GM12878 (cell line): ENCODE data around the gene ACAP1. TPM values are rescaled to one million over a fixed set of nuclear protein-coding genes. Genes with fewer than 3 reads are reported as not detected.

Experiments
- ATAC-seq: fragments of 200-7000 bp; cut with Tn5 transposase; 3 replicates; pipeline ENCODE4 v1.9.1; 2020; ENCODE audit warnings: mild to moderate bottlenecking, moderate library complexity
- BruUV-seq: library from RNA; stranded (reverse); fragments of 400-500 nt; replicated peaks from 2 replicates; lab custom pipeline; 2021; lab: Mats Ljungman, UMichigan
- CTCF ChIA-PET: fragments of 300-600 bp; sonication (Branson Sonifier 250); formaldehyde crosslinking; extraction: SDS; loops from one replicate; lab custom pipeline; 2021; ENCODE audit warnings: inconsistent platforms; lab: Yijun Ruan, JAX
- POLR2A ChIA-PET: fragments of 350-600 bp; formaldehyde crosslinking; extraction: SDS; loops from one replicate; lab custom pipeline; 2021; ENCODE audit warnings: inconsistent platforms; lab: Charles Lee
- RAD21 ChIA-PET: fragments of 300-600 bp; sonication (Branson Sonifier 250); formaldehyde crosslinking; loops from one replicate; lab custom pipeline; 2023; ENCODE audit warnings: antibody characterized with exemption; ENCODE audit not compliant: unreplicated experiment; lab: Charles Lee
- SMC1A ChIA-PET: fragments of 300-600 bp; sonication (Branson Sonifier 250); formaldehyde crosslinking; loops from one replicate; lab custom pipeline; 2023; ENCODE audit not compliant: unreplicated experiment, uncharacterized antibody; lab: Charles Lee
- DNase-seq: peaks from one replicate; pipeline ENCODE4 v3.0.0-alpha.2; 2011; ENCODE audit warnings: low read depth, low spot score
- FAIRE-seq: peaks from 3 replicates; lab custom pipeline; 2011; peaks lifted over from hg19 to GRCh38; lab: Jason Lieb, UNC
- H2AFZ ChIP-seq: 2 replicates; pipeline ENCODE4 v1.6.0; 2011; ENCODE audit warnings: low read depth, low read length, control low read depth; ENCODE audit not compliant: control insufficient read depth
- H3K27ac ChIP-seq: 2 replicates; pipeline ENCODE4 v1.5.1; 2011; ENCODE audit warnings: control low read depth; ENCODE audit not compliant: control insufficient read depth, insufficient read depth
- H3K27me3 ChIP-seq, 2 experiments: replicated peaks in 1 of 2; 2 replicates each; pipeline versions ENCODE4 v1.6.0 to v1.6.1; 2011; ENCODE audit warnings: low read length in 1 of 2; ENCODE audit not compliant: control insufficient read depth in 2 of 2, insufficient read depth in 2 of 2
- H3K36me3 ChIP-seq, 2 experiments: 2 replicates each; pipeline ENCODE4 v1.5.1; 2011; ENCODE audit warnings: low read length in 1 of 2; ENCODE audit not compliant: control insufficient read depth in 2 of 2, insufficient read depth in 2 of 2
- H3K4me1 ChIP-seq: 2 replicates; pipeline ENCODE4 v1.6.1; 2011; ENCODE audit warnings: mild to moderate bottlenecking, low read length, moderate library complexity, mixed read lengths; ENCODE audit not compliant: control insufficient read depth, insufficient read depth
- H3K4me2 ChIP-seq: 2 replicates; pipeline ENCODE4 v1.6.0; 2011; ENCODE audit warnings: control low read depth; ENCODE audit not compliant: control insufficient read depth, insufficient read depth
- H3K4me3 ChIP-seq: fragments of 200-600 bp; sonication (generic); 2 replicates; pipeline ENCODE4 v1.5.1; 2016
- H3K79me2 ChIP-seq: 2 replicates; pipeline ENCODE4 v1.6.0; 2011; ENCODE audit warnings: low read length; ENCODE audit not compliant: control insufficient read depth, insufficient read depth
- H3K9ac ChIP-seq: 2 replicates; pipeline ENCODE4 v1.8.0; 2011; ENCODE audit warnings: low read length, control low read depth, mixed read lengths; ENCODE audit not compliant: control insufficient read depth, insufficient read depth
- H3K9me3 ChIP-seq: replicated peaks from 3 replicates; pipeline ENCODE4 v1.5.1; 2011; ENCODE audit warnings: mild to moderate bottlenecking, low read length; ENCODE audit not compliant: control insufficient read depth, insufficient read depth
- H4K20me1 ChIP-seq: 2 replicates; pipeline ENCODE4 v1.6.0; 2011; ENCODE audit not compliant: control insufficient read depth, insufficient read depth
- CBFB ChIP-seq: IDR thresholded peaks from 2 replicates; pipeline ENCODE4 v1.6.1; 2016; ENCODE audit warnings: antibody characterized with exemption, low read depth
- CHD2 ChIP-seq: IDR thresholded peaks from 2 replicates; pipeline ENCODE4 v1.6.1; 2011; ENCODE audit warnings: low read depth, low read length, improper control_type of control experiment, borderline replicate concordance
- CHD4 ChIP-seq: fragments of 200-600 bp; sonication (generic); IDR thresholded peaks from 2 replicates; pipeline ENCODE4 v1.6.1; 2016; ENCODE audit warnings: mild to moderate bottlenecking
- GATAD2B ChIP-seq: fragments of 450-650 bp; conservative IDR thresholded peaks from 2 replicates; pipeline ENCODE4 v1.6.1; 2017; ENCODE audit warnings: low read depth, mild to moderate bottlenecking, moderate library complexity
- KLF5 ChIP-seq: fragments of 450-650 bp; IDR thresholded peaks from 2 replicates; pipeline ENCODE4 v1.6.1; 2014; ENCODE audit warnings: mild to moderate bottlenecking; ENCODE audit not compliant: partially characterized antibody
- LARP7 ChIP-seq: fragments of 450-650 bp; IDR thresholded peaks from 2 replicates; pipeline ENCODE4 v1.6.1; 2017; ENCODE audit warnings: mild to moderate bottlenecking
- MEF2B ChIP-seq: fragments of 450-650 bp; IDR thresholded peaks from 2 replicates; pipeline ENCODE4 v1.6.1; 2018; ENCODE audit warnings: mild to moderate bottlenecking, moderate library complexity; ENCODE audit not compliant: partially characterized antibody, poor library complexity, severe bottlenecking
- MLLT1 ChIP-seq: fragments of 450-650 bp; IDR thresholded peaks from 2 replicates; pipeline ENCODE4 v1.6.1; 2016; ENCODE audit warnings: mild to moderate bottlenecking
- NR2F1 ChIP-seq: fragments of 450-650 bp; conservative IDR thresholded peaks from 2 replicates; pipeline ENCODE4 v1.6.1; 2017; ENCODE audit warnings: mild to moderate bottlenecking
- POLR2AphosphoS2 ChIP-seq: IDR thresholded peaks from 2 replicates; pipeline ENCODE4 v1.6.1; 2011; ENCODE audit warnings: low read depth, mild to moderate bottlenecking, low read length, improper control_type of control experiment, moderate library complexity
- PRDM15 ChIP-seq: fragments of 450-650 bp; formaldehyde crosslinking; IDR thresholded peaks from 2 replicates; pipeline ENCODE4 v1.4.0; 2020; ENCODE audit warnings: mild to moderate bottlenecking, moderate library complexity
- SIN3A ChIP-seq: IDR thresholded peaks from 2 replicates; pipeline ENCODE4 v1.6.1; 2012; ENCODE audit warnings: low read depth, low read length, improper control_type of control experiment
- SPI1 ChIP-seq: IDR thresholded peaks from 2 replicates; pipeline ENCODE4 v1.6.1; 2011; ENCODE audit warnings: low read depth, mild to moderate bottlenecking, low read length, moderate library complexity, borderline replicate concordance; ENCODE audit not compliant: insufficient read depth
- SREBF1 ChIP-seq: IDR thresholded peaks from 2 replicates; pipeline ENCODE4 v1.6.1; 2012; ENCODE audit warnings: mild to moderate bottlenecking, low read length
- STAT1 ChIP-seq: fragments of 450-650 bp; conservative IDR thresholded peaks from 2 replicates; pipeline ENCODE4 v1.6.1; 2014; ENCODE audit warnings: antibody characterized with exemption, mild to moderate bottlenecking
- TCF3 ChIP-seq: IDR thresholded peaks from 2 replicates; pipeline ENCODE4 v1.6.1; 2012; ENCODE audit warnings: low read depth, mild to moderate bottlenecking, low read length, borderline replicate concordance; ENCODE audit not compliant: insufficient read depth
- YY1 ChIP-seq: IDR thresholded peaks from 2 replicates; pipeline ENCODE4 v1.6.1; 2011; ENCODE audit warnings: low read depth, mild to moderate bottlenecking, low read length
- ZNF207 ChIP-seq: fragments of 450-650 bp; IDR thresholded peaks from 2 replicates; pipeline ENCODE4 v1.6.1; 2014; ENCODE audit warnings: antibody characterized with exemption, mild to moderate bottlenecking, borderline replicate concordance
- ZZZ3 ChIP-seq: IDR thresholded peaks from 2 replicates; pipeline ENCODE4 v1.6.1; 2011; ENCODE audit warnings: low read depth; ENCODE audit not compliant: control insufficient read depth, insufficient read length
- WGBS: methylation state at CpG from one replicate; pipeline ENCODE4 v1.1.6; 2016; ENCODE audit warnings: low lambda C conversion rate; ENCODE audit not compliant: insufficient replicate concordance, insufficient coverage; ENCODE audit errors: missing lambda C conversion rate; 5-methylcytosine and 5-hydroxymethylcytosine counted together
- in situ Hi-C: fragments of 300-500 bp; cut with MboI; formaldehyde crosslinking; loops from 9 replicates; pipeline ENCODE4 v1.14.3; 2018; ENCODE audit warnings: mixed read lengths
- intact Hi-C: fragments of 100-400 bp; cut with micrococcal nuclease; formaldehyde crosslinking; loops from one replicate; pipeline ENCODE4 v1.14.2; 2022; ENCODE audit not compliant: unreplicated experiment
- polyA plus RNA-seq, 11 experiments: library from polyadenylated mRNA; depleted of rRNA in 4 of 11; unstranded in 6 of 11; stranded (reverse) in 5 of 11; fragments of >200 nt; fragmentation: Nextera tagmentation in 4 of 11; fragmentation: Illumina TruSeq in 1 of 11; extraction: Ambion mirVana in 4 of 11; extraction: Trizol in 1 of 11; gene quantifications; 1 replicate in 1 of 11; 2 replicates in 10 of 11; pipeline versions ENCODE4 v1.2.1 to v1.2.3, GENCODE V29; 2011 to 2016; ENCODE audit warnings: inconsistent platforms in 2 of 11, missing spikeins in 2 of 11, low read depth in 1 of 11
- total RNA-seq, 4 experiments: library from RNA; depleted of rRNA in 3 of 4; stranded (reverse); fragments of >200 nt in 3 of 4; fragmentation: Illumina TruSeq in 1 of 4; extraction: Trizol in 1 of 4; gene quantifications; 2 replicates each; pipeline versions ENCODE4 v1.2.1 to v1.2.3, GENCODE V29; 2013 to 2021
- TF ChIP-seq, protein P1 (sequence below): IDR thresholded peaks from 2 replicates; pipeline ENCODE4 v1.6.1; 2012; ENCODE audit warnings: low read depth, low read length, improper control_type of control experiment

Gene ACAP1
- total and polyA plus RNA-seq, 10 of the 15 experiments (the other 5 are each of a cell fraction or from before 2014, with no cell fraction given), result 5.7 to 245 (median 118) TPM

GRCh38 chr17:7330638-7331015 is 5.7 kb upstream of the ACAP1 start:
- H3K9me3 ChIP-seq, result no peaks in the 10 kb centered on the region
- ATAC-seq, result no peak
- H3K4me2 ChIP-seq, result peak overlapping the region; percentile 97
- H3K4me1 ChIP-seq, result peaks cover 36% of the 10 kb centered on the region
- no peak for FAIRE-seq
- no TSS peak for BruUV-seq
- H2AFZ ChIP-seq, result peak overlapping the region; percentile 56
- H3K79me2 ChIP-seq, result peaks cover 17% of the 10 kb centered on the region
- peak overlapping the region; percentile 52 for H3K9ac ChIP-seq
- H3K27ac ChIP-seq, result peak overlapping the region; percentile 94
- CTCF ChIA-PET, result interaction anchor here (1.4 to 7.9 kb wide), 2 partner anchors 13 to 22 kb away, joined by 3 to 49 read pairs; partner anchors contain the start of gene KCTD11
- H4K20me1 ChIP-seq, result no peaks in the 10 kb centered on the region
- H3K4me3 ChIP-seq, result peak overlapping the region; percentile 99
- no peak for DNase-seq
- WGBS, result 58% methylated on average over 13 of the region's 13 CpGs
- no peaks in the 10 kb centered on the region for H3K27me3 ChIP-seq
- POLR2A ChIA-PET, result interaction anchor here (1.3 to 2.3 kb wide), 6 partner anchors 12 to 357 kb away, joined by 4 to 31 read pairs (median 8); partner anchors contain the start of gene TP53
- SMC1A ChIA-PET, result no interaction called here
- in situ Hi-C loops (no loop called here), intact Hi-C loops (no loop called here)
- H3K36me3 ChIP-seq, result no peaks in the 10 kb centered on the region
- RAD21 ChIA-PET, result interaction anchor here (1.1 to 2.4 kb wide), 2 partner anchors 21 to 25 kb away, joined by 5 to 11 read pairs; no protein-coding TSS in a partner anchor
- TF ChIP-seq POLR2AphosphoS2, result no peak
- TF ChIP-seq TCF3, result no peak
- TF ChIP-seq SPI1, result no peak
- TF ChIP-seq CBFB, result no peak
- no peak for TF ChIP-seq MEF2B
- TF ChIP-seq SIN3A, result no peak
- no peak for TF ChIP-seq STAT1
- TF ChIP-seq PRDM15, result no peak
- TF ChIP-seq MLLT1, result peak; percentile 62; the same call in 1 of the 2 replicates
- TF ChIP-seq, protein P1, sequence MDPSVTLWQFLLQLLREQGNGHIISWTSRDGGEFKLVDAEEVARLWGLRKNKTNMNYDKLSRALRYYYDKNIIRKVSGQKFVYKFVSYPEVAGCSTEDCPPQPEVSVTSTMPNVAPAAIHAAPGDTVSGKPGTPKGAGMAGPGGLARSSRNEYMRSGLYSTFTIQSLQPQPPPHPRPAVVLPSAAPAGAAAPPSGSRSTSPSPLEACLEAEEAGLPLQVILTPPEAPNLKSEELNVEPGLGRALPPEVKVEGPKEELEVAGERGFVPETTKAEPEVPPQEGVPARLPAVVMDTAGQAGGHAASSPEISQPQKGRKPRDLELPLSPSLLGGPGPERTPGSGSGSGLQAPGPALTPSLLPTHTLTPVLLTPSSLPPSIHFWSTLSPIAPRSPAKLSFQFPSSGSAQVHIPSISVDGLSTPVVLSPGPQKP, result no peak
- TF ChIP-seq ZNF207, result no peak
- no peak for TF ChIP-seq CHD4
- no peak for TF ChIP-seq SREBF1
- 0 out of 2 replicates have a peak, but pooled peaks have one; percentile 14 for TF ChIP-seq LARP7
- no peak for TF ChIP-seq ZZZ3
- peak; percentile 35; the same call in 1 of the 2 replicates for TF ChIP-seq GATAD2B
- no peak for TF ChIP-seq CHD2
- TF ChIP-seq KLF5, result no peak
- TF ChIP-seq NR2F1, result no peak
- no peak for TF ChIP-seq YY1
